Loucy (cell line): Measurements from ENCODE around the gene SH2D6.

Experiments used
- H2AFZ ChIP-seq: fragments of 200-600 bp; sonication (generic); 2 replicates; pipeline ENCODE4 v1.6.0; 2016; ENCODE audit warnings: antibody characterized with exemption, mild to moderate bottlenecking, low read length, moderate library complexity
- H3F3A ChIP-seq: fragments of 200-600 bp; 2 replicates; pipeline ENCODE4 v1.6.0; 2016; ENCODE audit warnings: antibody characterized with exemption, low read depth, mild to moderate bottlenecking
- H3K27me3 ChIP-seq: fragments of 200-600 bp; sonication (generic); 2 replicates; pipeline ENCODE4 v1.6.1; 2014; ENCODE audit warnings: low read length, mild to moderate bottlenecking; ENCODE audit not compliant: insufficient read depth, poor library complexity, severe bottlenecking
- H3K36me3 ChIP-seq: fragments of 200-600 bp; sonication (generic); 2 replicates; pipeline ENCODE4 v1.6.1; 2016; ENCODE audit warnings: low read length; ENCODE audit not compliant: insufficient read depth
- H3K4me1 ChIP-seq: fragments of 200-600 bp; sonication (generic); 2 replicates; pipeline ENCODE4 v1.5.1; 2014; ENCODE audit warnings: low read length, mild to moderate bottlenecking; ENCODE audit not compliant: insufficient read depth, poor library complexity, severe bottlenecking
- H3K4me2 ChIP-seq: fragments of 200-600 bp; sonication (generic); 2 replicates; pipeline ENCODE4 v1.6.0; 2014; ENCODE audit warnings: antibody characterized with exemption, low read length, low read depth, mild to moderate bottlenecking; ENCODE audit not compliant: poor library complexity, severe bottlenecking
- H3K4me3 ChIP-seq: fragments of 200-600 bp; sonication (generic); 2 replicates; pipeline ENCODE4 v1.5.1; 2014; ENCODE audit warnings: low read length, mild to moderate bottlenecking, mixed read lengths; ENCODE audit not compliant: poor library complexity, severe bottlenecking
- H3K79me2 ChIP-seq: fragments of 200-600 bp; sonication (generic); 2 replicates; pipeline ENCODE4 v1.6.1; 2014; ENCODE audit warnings: low read length; ENCODE audit not compliant: insufficient read depth
- H3K9ac ChIP-seq: fragments of 200-600 bp; sonication (generic); 2 replicates; pipeline ENCODE4 v1.6.0; 2014; ENCODE audit warnings: mild to moderate bottlenecking, low read depth, low read length, moderate library complexity; ENCODE audit not compliant: poor library complexity, severe bottlenecking
- H3K9me2 ChIP-seq: fragments of 200-600 bp; sonication (generic); replicated peaks from 2 replicates; pipeline ENCODE4 v1.6.1; 2016; ENCODE audit warnings: low read depth, low read length, mixed read lengths
- H3K9me3 ChIP-seq: fragments of 200-600 bp; sonication (generic); 2 replicates; pipeline ENCODE4 v1.6.1; 2014; ENCODE audit warnings: mild to moderate bottlenecking, antibody characterized with exemption, low read length, low read depth; ENCODE audit not compliant: insufficient read depth
- H4K20me1 ChIP-seq: fragments of 200-600 bp; sonication (generic); 2 replicates; pipeline ENCODE4 v1.6.0; 2014; ENCODE audit warnings: antibody characterized with exemption, low read length, mild to moderate bottlenecking; ENCODE audit not compliant: insufficient read depth, poor library complexity, severe bottlenecking
- EZH2phosphoT487 ChIP-seq: fragments of 200-600 bp; IDR thresholded peaks from 2 replicates; pipeline ENCODE4 v1.6.1; 2018; ENCODE audit warnings: antibody characterized with exemption, mild to moderate bottlenecking, moderate library complexity, borderline replicate concordance
- TF ChIP-seq, protein P1 (sequence below): fragments of 200-600 bp; sonication (generic); conservative IDR thresholded peaks from 2 replicates; pipeline ENCODE4 v1.5.1; 2014; ENCODE audit warnings: mild to moderate bottlenecking, antibody characterized with exemption, low read length

SH2D6 gene

DNA sequence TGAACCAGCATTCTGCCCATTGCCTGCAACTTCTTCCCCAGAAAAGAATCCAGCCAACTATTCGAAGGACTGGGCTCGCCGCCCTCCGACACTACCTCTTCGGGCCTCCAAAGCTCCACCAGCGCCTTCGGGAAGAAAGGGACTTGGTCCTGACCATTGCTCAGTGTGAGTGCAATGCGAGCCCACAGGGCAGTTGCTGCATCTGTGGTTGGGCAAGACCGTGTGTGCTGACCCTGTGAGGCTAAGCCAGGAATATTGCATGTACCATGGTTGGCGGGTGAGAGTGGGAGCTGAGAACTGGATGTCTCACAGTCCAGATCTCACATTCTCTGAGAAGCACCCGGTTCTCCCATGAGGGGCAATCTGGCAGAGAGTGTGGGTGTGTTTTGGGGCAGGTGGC lies 47.5 kb upstream of the SH2D6 start:
- Histone ChIP-seq H3K4me2 (no peak overlapping the region), H3K36me3 (no peaks in the 10 kb centered on the region), H3K9ac (no peak overlapping the region), H3K4me1 (no peaks in the 10 kb centered on the region), H3K27me3 (no peaks in the 10 kb centered on the region), H2AFZ (no peak overlapping the region), H4K20me1 (no peaks in the 10 kb centered on the region), H3K9me2 (no peaks in the 10 kb centered on the region), H3K4me3 (no peak overlapping the region), H3K79me2 (no peaks in the 10 kb centered on the region), H3F3A (no peaks in the 10 kb centered on the region), H3K9me3 (no peaks in the 10 kb centered on the region)
- TF ChIP-seq, protein P1, sequence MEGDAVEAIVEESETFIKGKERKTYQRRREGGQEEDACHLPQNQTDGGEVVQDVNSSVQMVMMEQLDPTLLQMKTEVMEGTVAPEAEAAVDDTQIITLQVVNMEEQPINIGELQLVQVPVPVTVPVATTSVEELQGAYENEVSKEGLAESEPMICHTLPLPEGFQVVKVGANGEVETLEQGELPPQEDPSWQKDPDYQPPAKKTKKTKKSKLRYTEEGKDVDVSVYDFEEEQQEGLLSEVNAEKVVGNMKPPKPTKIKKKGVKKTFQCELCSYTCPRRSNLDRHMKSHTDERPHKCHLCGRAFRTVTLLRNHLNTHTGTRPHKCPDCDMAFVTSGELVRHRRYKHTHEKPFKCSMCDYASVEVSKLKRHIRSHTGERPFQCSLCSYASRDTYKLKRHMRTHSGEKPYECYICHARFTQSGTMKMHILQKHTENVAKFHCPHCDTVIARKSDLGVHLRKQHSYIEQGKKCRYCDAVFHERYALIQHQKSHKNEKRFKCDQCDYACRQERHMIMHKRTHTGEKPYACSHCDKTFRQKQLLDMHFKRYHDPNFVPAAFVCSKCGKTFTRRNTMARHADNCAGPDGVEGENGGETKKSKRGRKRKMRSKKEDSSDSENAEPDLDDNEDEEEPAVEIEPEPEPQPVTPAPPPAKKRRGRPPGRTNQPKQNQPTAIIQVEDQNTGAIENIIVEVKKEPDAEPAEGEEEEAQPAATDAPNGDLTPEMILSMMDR = no peak
- no peak for TF ChIP-seq EZH2phosphoT487

DNA sequence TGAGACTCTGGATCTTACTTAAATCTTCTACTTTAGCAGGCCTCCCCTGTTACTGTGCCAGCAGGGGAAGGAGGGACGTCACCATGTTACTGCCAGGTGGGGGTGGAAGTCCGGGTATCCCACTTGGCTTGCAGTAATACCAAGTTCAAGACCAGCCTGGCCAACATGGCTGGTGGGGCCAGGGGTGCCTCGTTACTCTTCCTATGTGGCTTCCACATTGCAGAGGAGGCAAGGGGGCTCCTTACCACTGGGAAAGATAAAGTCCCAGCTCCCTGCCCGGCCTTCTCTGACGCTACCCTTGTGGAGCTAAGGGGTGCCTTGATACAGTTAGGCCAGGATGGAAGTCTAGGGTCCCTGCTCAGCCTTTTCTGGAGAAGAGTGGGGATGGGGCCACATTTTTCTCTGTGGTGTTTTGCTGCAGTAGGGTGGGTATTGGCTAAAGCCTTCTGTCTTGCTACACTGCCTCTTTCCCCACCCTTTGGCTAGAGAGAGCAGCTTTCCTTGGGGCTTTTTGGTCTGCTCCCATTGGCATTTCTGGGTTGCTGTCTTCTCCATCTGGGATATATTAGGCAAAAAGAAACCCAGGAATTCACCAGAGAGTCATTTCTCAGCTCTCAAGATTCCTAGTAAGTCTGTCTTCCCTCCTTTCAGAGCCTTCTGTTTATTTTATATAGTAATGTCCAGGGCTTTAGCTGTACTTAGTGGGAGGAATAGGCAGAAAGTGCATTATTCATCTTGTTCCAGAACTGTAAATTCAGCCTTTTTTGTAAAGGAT lies 42.0 kb upstream of the SH2D6 start:
- H2AFZ ChIP-seq = no peak overlapping the region
- no peaks in the 10 kb centered on the region for H3K4me1 ChIP-seq

DNA sequence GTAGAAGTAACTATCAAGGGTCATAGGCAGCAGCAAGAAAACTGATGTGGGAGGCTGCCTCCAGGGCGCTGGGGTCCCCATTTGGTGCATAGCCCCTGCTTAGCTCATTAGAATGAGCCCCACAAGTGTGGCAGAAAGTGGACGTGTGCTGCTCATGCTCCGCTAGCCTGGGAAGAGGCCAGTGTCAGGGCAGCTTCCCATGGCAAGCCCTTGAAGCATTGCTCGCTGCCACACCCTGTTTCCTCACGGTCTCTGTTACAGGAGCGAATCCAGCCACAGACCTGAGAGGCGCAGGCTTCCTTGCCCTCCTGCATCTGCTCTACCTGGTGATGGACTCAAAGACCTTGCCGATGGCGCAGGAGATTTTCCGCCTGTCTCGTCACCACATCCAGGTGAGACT lies 41.4 kb upstream of the SH2D6 start:
- H4K20me1 ChIP-seq = no peaks in the 10 kb centered on the region
- TF ChIP-seq, protein P1 = no peak
- TF ChIP-seq EZH2phosphoT487 = no peak

More for the DNA sequence above, 42.0 kb upstream of the SH2D6 start:
- no peaks in the 10 kb centered on the region for H3K27me3 ChIP-seq
- H3K4me3 ChIP-seq = no peak overlapping the region
- no peaks in the 10 kb centered on the region for H4K20me1 ChIP-seq
- H3K9me2 ChIP-seq = no peaks in the 10 kb centered on the region
- H3K9ac ChIP-seq = no peak overlapping the region
- 0 out of 2 replicates have a peak, but pooled peaks cover 3% of the 10 kb centered on the region for H3K9me3 ChIP-seq
- H3K4me2 ChIP-seq = no peak overlapping the region
- no peaks in the 10 kb centered on the region for H3K79me2 ChIP-seq
- peaks cover 6% of the 10 kb centered on the region for H3K36me3 ChIP-seq
- H3F3A ChIP-seq = no peaks in the 10 kb centered on the region
- TF ChIP-seq, protein P1 = no peak
- no peak for TF ChIP-seq EZH2phosphoT487

More for the DNA sequence above, 41.4 kb upstream of the SH2D6 start:
- peaks cover 6% of the 10 kb centered on the region for H3K36me3 ChIP-seq
- no peaks in the 10 kb centered on the region for H3K27me3 ChIP-seq
- H3K9me3 ChIP-seq = 0 out of 2 replicates have a peak, but pooled peaks cover 3% of the 10 kb centered on the region
- no peaks in the 10 kb centered on the region for H3K79me2 ChIP-seq
- no peaks in the 10 kb centered on the region for H3F3A ChIP-seq
- H3K9me2 ChIP-seq = no peaks in the 10 kb centered on the region
- no peak overlapping the region for H3K4me2 ChIP-seq
- no peak overlapping the region for H2AFZ ChIP-seq
- no peaks in the 10 kb centered on the region for H3K4me1 ChIP-seq
- no peak overlapping the region for H3K4me3 ChIP-seq
- H3K9ac ChIP-seq = no peak overlapping the region
